KOPT-K1 (cell line): ENCODE measurements around the gene SLC10A4.

Experiments
- H3K27ac ChIP-seq: fragments of 200-600 bp; sonication (generic); 2 replicates; pipeline ENCODE4 v1.5.1; 2016; ENCODE audit warnings: antibody characterized with exemption, mild to moderate bottlenecking, low read depth, low read length; ENCODE audit not compliant: poor library complexity, severe bottlenecking
- H3K36me3 ChIP-seq: fragments of 200-600 bp; sonication (generic); 2 replicates; pipeline ENCODE4 v1.5.1; 2017; ENCODE audit warnings: antibody characterized with exemption, mild to moderate bottlenecking, low read length, moderate library complexity; ENCODE audit not compliant: insufficient read depth
- H3K9me3 ChIP-seq: fragments of 200-600 bp; sonication (generic); 2 replicates; pipeline ENCODE4 v1.5.1; 2017; ENCODE audit warnings: antibody characterized with exemption, low read length, mild to moderate bottlenecking; ENCODE audit not compliant: insufficient read depth, poor library complexity, severe bottlenecking

SLC10A4 gene

GRCh38 chr4:48470570-48470969, 12.6 kb upstream of the SLC10A4 start:
- Histone ChIP-seq H3K27ac (no peak overlapping the region), H3K9me3 (no peaks in the 10 kb centered on the region)

GRCh38 chr4:48472794-48473193, 10.3 kb upstream of the SLC10A4 start:
- H3K36me3 ChIP-seq, result no peaks in the 10 kb centered on the region
- no peak overlapping the region for H3K27ac ChIP-seq
- no peaks in the 10 kb centered on the region for H3K9me3 ChIP-seq

More at GRCh38 chr4:48470570-48470969, 12.6 kb upstream of the SLC10A4 start:
- H3K36me3 ChIP-seq, result no peaks in the 10 kb centered on the region

- Histone ChIP-seq H3K9me3 (no peaks in the 10 kb centered on the region), H3K27ac (no peak overlapping the region), H3K36me3 (no peaks in the 10 kb centered on the region)
Measured at GRCh38 chr4:48475770-48476169, 7.4 kb upstream of the SLC10A4 start.

GRCh38 chr4:48478273-48478672, 4.9 kb upstream of the SLC10A4 start:
- no peaks in the 10 kb centered on the region for H3K9me3 ChIP-seq
- no peaks in the 10 kb centered on the region for H3K36me3 ChIP-seq
- H3K27ac ChIP-seq, result no peak overlapping the region

GRCh38 chr4:48481581-48481980, 1.6 kb upstream of the SLC10A4 start:
- Histone ChIP-seq H3K27ac (no peak overlapping the region), H3K36me3 (no peaks in the 10 kb centered on the region), H3K9me3 (no peaks in the 10 kb centered on the region)

- H3K27ac ChIP-seq, result no peak overlapping the region
- no peaks in the 10 kb centered on the region for H3K36me3 ChIP-seq
Measured at GRCh38 chr4:48483777-48484493, 792 bp downstream of the SLC10A4 start.

GRCh38 chr4:48484494-48485168, 1.5 kb downstream of the SLC10A4 start:
- Histone ChIP-seq H3K9me3 (no peaks in the 10 kb centered on the region), H3K27ac (no peak overlapping the region)

More at GRCh38 chr4:48483777-48484493, 792 bp downstream of the SLC10A4 start:
- no peaks in the 10 kb centered on the region for H3K9me3 ChIP-seq

GRCh38 chr4:48489683-48490011, 6.5 kb downstream of the SLC10A4 start:
- H3K27ac ChIP-seq, result no peak overlapping the region
- no peaks in the 10 kb centered on the region for H3K36me3 ChIP-seq

More at GRCh38 chr4:48484494-48485168, 1.5 kb downstream of the SLC10A4 start:
- H3K36me3 ChIP-seq, result no peaks in the 10 kb centered on the region

GRCh38 chr4:48490012-48490679, 7.0 kb downstream of the SLC10A4 start, which contains the start of gene ZAR1:
Gene ZAR1, plus strand, starts transcription at chr4:48490252. Its CDS starts 40 bp downstream, at chr4:48490292.
- no peak within 1 kb of the TSS for H3K27ac ChIP-seq
- no peaks in the 10 kb centered on the region for H3K9me3 ChIP-seq
- H3K36me3 ChIP-seq, result no peaks in the 10 kb centered on the region

More at GRCh38 chr4:48489683-48490011, 6.5 kb downstream of the SLC10A4 start:
- no peaks in the 10 kb centered on the region for H3K9me3 ChIP-seq

GRCh38 chr4:48490680-48491513, 7.8 kb downstream of the SLC10A4 start:
- H3K9me3 ChIP-seq, result no peaks in the 10 kb centered on the region
- no peaks in the 10 kb centered on the region for H3K36me3 ChIP-seq
- H3K27ac ChIP-seq, result no peak overlapping the region

GRCh38 chr4:48491514-48492176, 8.5 kb downstream of the SLC10A4 start:
- Histone ChIP-seq H3K36me3 (no peaks in the 10 kb centered on the region), H3K27ac (no peak overlapping the region), H3K9me3 (no peaks in the 10 kb centered on the region)

GRCh38 chr4:48493452-48494100, 10.4 kb downstream of the SLC10A4 start:
- no peak overlapping the region for H3K27ac ChIP-seq
- H3K36me3 ChIP-seq, result peaks cover 12% of the 10 kb centered on the region
- H3K9me3 ChIP-seq, result no peaks in the 10 kb centered on the region

GRCh38 chr4:48495941-48496340, 12.8 kb downstream of the SLC10A4 start:
- Histone ChIP-seq H3K9me3 (no peaks in the 10 kb centered on the region), H3K36me3 (peaks cover 36% of the 10 kb centered on the region), H3K27ac (no peak overlapping the region)

GRCh38 chr4:48498895-48499294, 15.8 kb downstream of the SLC10A4 start:
- Histone ChIP-seq H3K9me3 (no peaks in the 10 kb centered on the region), H3K36me3 (peaks cover 65% of the 10 kb centered on the region), H3K27ac (no peak overlapping the region)
